Stimulated activated CD4-positive, alpha-beta T cell treated with anti-CD3 and anti-CD28 coated beads, Interleukin-4, amount 100 ng/mL, for 48 hours (primary cell): ENCODE measurements around the gene CPSF3.

Experiments used
- DNase-seq, 2 donors: peaks; one replicate each; pipeline ENCODE4 v3.0.0-alpha.2; 2020; ENCODE audit warnings: low read depth in 2 of 2

Gene CPSF3

GRCh38 chr2:9419541-9419940, 3.9 kb upstream of the CPSF3 start:
- DNase-seq, result no peak

GRCh38 chr2:9420495-9420894, 3.0 kb upstream of the CPSF3 start:
- no peak for DNase-seq

GRCh38 chr2:9422321-9423099, 944 bp upstream of the CPSF3 start:
- peak; percentile 22 to 42 for DNase-seq

GRCh38 chr2:9423922-9424272, 443 bp downstream of the CPSF3 start:
- peak; percentile 11 for DNase-seq

- no peak for DNase-seq
Observed at GRCh38 chr2:9424447-9425164, 1.2 kb downstream of the CPSF3 start.

GRCh38 chr2:9428965-9429577, 5.6 kb downstream of the CPSF3 start:
- no peak for DNase-seq

- DNase-seq, result no peak
Observed at GRCh38 chr2:9430316-9431293, 7.2 kb downstream of the CPSF3 start.

GRCh38 chr2:9434489-9434888, 11.0 kb downstream of the CPSF3 start:
- DNase-seq, result no peak

GRCh38 chr2:9439536-9439935, 16.1 kb downstream of the CPSF3 start:
- no peak for DNase-seq

GRCh38 chr2:9440058-9440727, 16.7 kb downstream of the CPSF3 start:
- DNase-seq, result no peak

- no peak for DNase-seq
Observed at GRCh38 chr2:9441556-9441955, 18.1 kb downstream of the CPSF3 start.

GRCh38 chr2:9443526-9443925, 20.1 kb downstream of the CPSF3 start:
- no peak for DNase-seq

- DNase-seq, result no peak
Observed at GRCh38 chr2:9445089-9445488, 21.6 kb downstream of the CPSF3 start.

- no peak for DNase-seq
Observed at GRCh38 chr2:9451231-9451630, 27.8 kb downstream of the CPSF3 start.

GRCh38 chr2:9460441-9461017, 37.1 kb downstream of the CPSF3 start:
- DNase-seq, result no peak

- no peak for DNase-seq
Observed at GRCh38 chr2:9461079-9461478, 37.6 kb downstream of the CPSF3 start.

- DNase-seq, result no peak
Observed at GRCh38 chr2:9462313-9462712, 38.9 kb downstream of the CPSF3 start.

- no peak for DNase-seq
Observed at GRCh38 chr2:9462886-9463697, 39.6 kb downstream of the CPSF3 start.

GRCh38 chr2:9463698-9464034, 40.2 kb downstream of the CPSF3 start:
- no peak for DNase-seq

GRCh38 chr2:9465170-9465569, 41.7 kb downstream of the CPSF3 start:
- no peak for DNase-seq
